ENCODE results near the gene RNF213.

RNF213 gene

GRCh38 chr17:80225230-80225629 lies 35.4 kb upstream of the RNF213 start:
- TF ChIP-seq CTCF (conservative IDR thresholded peaks at IDR 0.05), result no peak
- H3K27ac ChIP-seq, result peak overlapping the region; percentile 29; the same call in 1 of the 2 replicates

GRCh38 chr17:80227156-80227555 lies 33.5 kb upstream of the RNF213 start:
- H3K27ac ChIP-seq, result no peak overlapping the region
- no peak for TF ChIP-seq CTCF (conservative IDR thresholded peaks at IDR 0.05)

GRCh38 chr17:80227666-80228065 lies 33.0 kb upstream of the RNF213 start:
- no peak overlapping the region for H3K27ac ChIP-seq
- no peak for TF ChIP-seq CTCF (conservative IDR thresholded peaks at IDR 0.05)

GRCh38 chr17:80228477-80228876 lies 32.2 kb upstream of the RNF213 start:
- no peak for TF ChIP-seq CTCF (conservative IDR thresholded peaks at IDR 0.05)
- H3K27ac ChIP-seq, result no peak overlapping the region

- no peak for TF ChIP-seq CTCF (conservative IDR thresholded peaks at IDR 0.05)
- no peak overlapping the region for H3K27ac ChIP-seq
These were observed 31.6 kb upstream of the RNF213 start for GRCh38 chr17:80229011-80229410.

DNA sequence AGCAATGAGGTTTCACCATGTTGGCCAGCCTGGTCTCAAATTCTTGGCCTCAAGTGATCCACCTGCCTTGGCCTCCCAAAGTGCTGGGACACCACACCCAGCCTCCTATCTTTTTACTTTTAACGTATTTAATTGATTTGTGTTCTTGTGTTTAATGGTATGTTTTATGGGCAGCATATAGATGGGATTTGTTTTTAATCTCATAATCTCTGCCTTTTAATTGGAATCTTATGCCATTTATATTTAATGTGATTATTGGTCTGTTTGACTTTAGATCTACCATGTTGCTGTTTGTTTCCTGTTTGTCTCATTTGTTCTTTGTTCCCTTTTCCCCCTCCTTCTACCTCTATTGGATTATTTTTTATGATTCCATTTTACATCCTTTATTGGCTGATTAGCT lies 28.2 kb upstream of the RNF213 start:
- no peak overlapping the region for H3K27ac ChIP-seq
- TF ChIP-seq CTCF (conservative IDR thresholded peaks at IDR 0.05), result no peak

DNA sequence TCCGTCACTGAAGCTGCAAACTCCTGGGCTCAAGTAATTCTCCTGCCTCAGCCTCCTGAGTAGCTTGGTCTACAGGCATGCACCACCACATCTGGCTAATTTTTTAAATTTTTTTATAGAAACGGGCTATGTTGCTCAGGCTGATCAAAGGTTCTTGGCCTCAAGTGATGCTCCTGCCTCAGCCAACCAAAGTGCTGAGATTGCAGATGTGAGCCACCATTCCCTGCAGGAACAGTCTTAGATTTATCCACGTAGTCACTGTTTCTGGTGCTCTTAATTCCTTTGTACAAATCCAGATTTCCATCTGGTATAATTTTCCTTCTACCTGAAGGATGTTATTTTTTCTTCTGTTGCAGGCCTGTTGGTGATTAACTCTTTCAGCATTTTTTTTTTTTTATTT lies 27.4 kb upstream of the RNF213 start:
- no peak overlapping the region for H3K27ac ChIP-seq
- no peak for TF ChIP-seq CTCF (conservative IDR thresholded peaks at IDR 0.05)

- TF ChIP-seq CTCF (conservative IDR thresholded peaks at IDR 0.05), result no peak
- no peak overlapping the region for H3K27ac ChIP-seq
These were observed 23.7 kb upstream of the RNF213 start for GRCh38 chr17:80236911-80237310.

Data from VCaP (cell line).